Measurements from ENCODE around the gene TNF.

The TNF gene

DNA sequence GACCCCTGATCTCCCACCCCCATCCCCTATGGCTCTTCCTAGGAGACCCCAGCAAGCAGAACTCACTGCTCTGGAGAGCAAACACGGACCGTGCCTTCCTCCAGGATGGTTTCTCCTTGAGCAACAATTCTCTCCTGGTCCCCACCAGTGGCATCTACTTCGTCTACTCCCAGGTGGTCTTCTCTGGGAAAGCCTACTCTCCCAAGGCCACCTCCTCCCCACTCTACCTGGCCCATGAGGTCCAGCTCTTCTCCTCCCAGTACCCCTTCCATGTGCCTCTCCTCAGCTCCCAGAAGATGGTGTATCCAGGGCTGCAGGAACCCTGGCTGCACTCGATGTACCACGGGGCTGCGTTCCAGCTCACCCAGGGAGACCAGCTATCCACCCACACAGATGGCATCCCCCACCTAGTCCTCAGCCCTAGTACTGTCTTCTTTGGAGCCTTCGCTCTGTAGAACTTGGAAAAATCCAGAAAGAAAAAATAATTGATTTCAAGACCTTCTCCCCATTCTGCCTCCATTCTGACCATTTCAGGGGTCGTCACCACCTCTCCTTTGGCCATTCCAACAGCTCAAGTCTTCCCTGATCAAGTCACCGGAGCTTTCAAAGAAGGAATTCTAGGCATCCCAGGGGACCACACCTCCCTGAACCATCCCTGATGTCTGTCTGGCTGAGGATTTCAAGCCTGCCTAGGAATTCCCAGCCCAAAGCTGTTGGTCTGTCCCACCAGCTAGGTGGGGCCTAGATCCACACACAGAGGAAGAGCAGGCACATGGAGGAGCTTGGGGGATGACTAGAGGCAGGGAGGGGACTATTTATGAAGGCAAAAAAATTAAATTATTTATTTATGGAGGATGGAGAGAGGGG is 1.9 kb upstream of the TNF start:
- Histone ChIP-seq H3K36me3 (ENCODE audit: insufficient read depth, low read length) (no peaks in the 10 kb centered on the region), H3K9ac (ENCODE audit: low read depth, low read length) (no peak overlapping the region)

DNA sequence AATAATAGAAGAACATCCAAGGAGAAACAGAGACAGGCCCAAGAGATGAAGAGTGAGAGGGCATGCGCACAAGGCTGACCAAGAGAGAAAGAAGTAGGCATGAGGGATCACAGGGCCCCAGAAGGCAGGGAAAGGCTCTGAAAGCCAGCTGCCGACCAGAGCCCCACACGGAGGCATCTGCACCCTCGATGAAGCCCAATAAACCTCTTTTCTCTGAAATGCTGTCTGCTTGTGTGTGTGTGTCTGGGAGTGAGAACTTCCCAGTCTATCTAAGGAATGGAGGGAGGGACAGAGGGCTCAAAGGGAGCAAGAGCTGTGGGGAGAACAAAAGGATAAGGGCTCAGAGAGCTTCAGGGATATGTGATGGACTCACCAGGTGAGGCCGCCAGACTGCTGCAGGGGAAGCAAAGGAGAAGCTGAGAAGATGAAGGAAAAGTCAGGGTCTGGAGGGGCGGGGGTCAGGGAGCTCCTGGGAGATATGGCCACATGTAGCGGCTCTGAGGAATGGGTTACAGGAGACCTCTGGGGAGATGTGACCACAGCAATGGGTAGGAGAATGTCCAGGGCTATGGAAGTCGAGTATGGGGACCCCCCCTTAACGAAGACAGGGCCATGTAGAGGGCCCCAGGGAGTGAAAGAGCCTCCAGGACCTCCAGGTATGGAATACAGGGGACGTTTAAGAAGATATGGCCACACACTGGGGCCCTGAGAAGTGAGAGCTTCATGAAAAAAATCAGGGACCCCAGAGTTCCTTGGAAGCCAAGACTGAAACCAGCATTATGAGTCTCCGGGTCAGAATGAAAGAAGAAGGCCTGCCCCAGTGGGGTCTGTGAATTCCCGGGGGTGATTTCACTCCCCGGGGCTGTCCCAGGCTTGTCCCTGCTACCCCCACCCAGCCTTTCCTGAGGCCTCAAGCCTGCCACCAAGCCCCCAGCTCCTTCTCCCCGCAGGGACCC is 981 bp upstream of the TNF start:
- Histone ChIP-seq H3K9me3 (ENCODE audit: control insufficient read depth, insufficient read depth, low read length) (no peaks in the 10 kb centered on the region), H3K36me3 (ENCODE audit: insufficient read depth, low read length) (no peaks in the 10 kb centered on the region), H3K9ac (ENCODE audit: low read depth, low read length) (no peak overlapping the region), H3K4me1 (ENCODE audit: insufficient read depth, low read length) (peaks cover 11% of the 10 kb centered on the region)

More for the DNA sequence above, 1.9 kb upstream of the TNF start:
- Histone ChIP-seq H3K4me1 (ENCODE audit: insufficient read depth, low read length) (peaks cover 5% of the 10 kb centered on the region), H3K9me3 (ENCODE audit: control insufficient read depth, insufficient read depth, low read length) (no peaks in the 10 kb centered on the region)

DNA sequence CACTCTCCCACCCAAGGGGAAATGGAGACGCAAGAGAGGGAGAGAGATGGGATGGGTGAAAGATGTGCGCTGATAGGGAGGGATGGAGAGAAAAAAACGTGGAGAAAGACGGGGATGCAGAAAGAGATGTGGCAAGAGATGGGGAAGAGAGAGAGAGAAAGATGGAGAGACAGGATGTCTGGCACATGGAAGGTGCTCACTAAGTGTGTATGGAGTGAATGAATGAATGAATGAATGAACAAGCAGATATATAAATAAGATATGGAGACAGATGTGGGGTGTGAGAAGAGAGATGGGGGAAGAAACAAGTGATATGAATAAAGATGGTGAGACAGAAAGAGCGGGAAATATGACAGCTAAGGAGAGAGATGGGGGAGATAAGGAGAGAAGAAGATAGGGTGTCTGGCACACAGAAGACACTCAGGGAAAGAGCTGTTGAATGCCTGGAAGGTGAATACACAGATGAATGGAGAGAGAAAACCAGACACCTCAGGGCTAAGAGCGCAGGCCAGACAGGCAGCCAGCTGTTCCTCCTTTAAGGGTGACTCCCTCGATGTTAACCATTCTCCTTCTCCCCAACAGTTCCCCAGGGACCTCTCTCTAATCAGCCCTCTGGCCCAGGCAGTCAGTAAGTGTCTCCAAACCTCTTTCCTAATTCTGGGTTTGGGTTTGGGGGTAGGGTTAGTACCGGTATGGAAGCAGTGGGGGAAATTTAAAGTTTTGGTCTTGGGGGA is 754 bp downstream of the TNF start:
- H3K9ac ChIP-seq (ENCODE audit: low read depth, low read length) = no peak overlapping the region

DNA sequence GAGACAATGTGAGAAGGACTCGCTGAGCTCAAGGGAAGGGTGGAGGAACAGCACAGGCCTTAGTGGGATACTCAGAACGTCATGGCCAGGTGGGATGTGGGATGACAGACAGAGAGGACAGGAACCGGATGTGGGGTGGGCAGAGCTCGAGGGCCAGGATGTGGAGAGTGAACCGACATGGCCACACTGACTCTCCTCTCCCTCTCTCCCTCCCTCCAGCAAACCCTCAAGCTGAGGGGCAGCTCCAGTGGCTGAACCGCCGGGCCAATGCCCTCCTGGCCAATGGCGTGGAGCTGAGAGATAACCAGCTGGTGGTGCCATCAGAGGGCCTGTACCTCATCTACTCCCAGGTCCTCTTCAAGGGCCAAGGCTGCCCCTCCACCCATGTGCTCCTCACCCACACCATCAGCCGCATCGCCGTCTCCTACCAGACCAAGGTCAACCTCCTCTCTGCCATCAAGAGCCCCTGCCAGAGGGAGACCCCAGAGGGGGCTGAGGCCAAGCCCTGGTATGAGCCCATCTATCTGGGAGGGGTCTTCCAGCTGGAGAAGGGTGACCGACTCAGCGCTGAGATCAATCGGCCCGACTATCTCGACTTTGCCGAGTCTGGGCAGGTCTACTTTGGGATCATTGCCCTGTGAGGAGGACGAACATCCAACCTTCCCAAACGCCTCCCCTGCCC is 1.7 kb downstream of the TNF start:
- no peaks in the 10 kb centered on the region for H3K36me3 ChIP-seq (ENCODE audit: insufficient read depth, low read length)
- peaks cover 20% of the 10 kb centered on the region for H3K4me1 ChIP-seq (ENCODE audit: insufficient read depth, low read length)
- no peak overlapping the region for H3K9ac ChIP-seq (ENCODE audit: low read depth, low read length)

More for the DNA sequence above, 754 bp downstream of the TNF start:
- H3K4me1 ChIP-seq (ENCODE audit: insufficient read depth, low read length) = peaks cover 18% of the 10 kb centered on the region
- H3K9me3 ChIP-seq (ENCODE audit: control insufficient read depth, insufficient read depth, low read length) = no peaks in the 10 kb centered on the region
- no peaks in the 10 kb centered on the region for H3K36me3 ChIP-seq (ENCODE audit: insufficient read depth, low read length)

DNA sequence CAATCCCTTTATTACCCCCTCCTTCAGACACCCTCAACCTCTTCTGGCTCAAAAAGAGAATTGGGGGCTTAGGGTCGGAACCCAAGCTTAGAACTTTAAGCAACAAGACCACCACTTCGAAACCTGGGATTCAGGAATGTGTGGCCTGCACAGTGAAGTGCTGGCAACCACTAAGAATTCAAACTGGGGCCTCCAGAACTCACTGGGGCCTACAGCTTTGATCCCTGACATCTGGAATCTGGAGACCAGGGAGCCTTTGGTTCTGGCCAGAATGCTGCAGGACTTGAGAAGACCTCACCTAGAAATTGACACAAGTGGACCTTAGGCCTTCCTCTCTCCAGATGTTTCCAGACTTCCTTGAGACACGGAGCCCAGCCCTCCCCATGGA is 2.2 kb downstream of the TNF start:
- Histone ChIP-seq H3K36me3 (ENCODE audit: insufficient read depth, low read length) (no peaks in the 10 kb centered on the region), H3K9ac (ENCODE audit: low read depth, low read length) (no peak overlapping the region), H3K9me3 (ENCODE audit: control insufficient read depth, insufficient read depth, low read length) (no peaks in the 10 kb centered on the region), H3K4me1 (ENCODE audit: insufficient read depth, low read length) (peaks cover 25% of the 10 kb centered on the region)

More for the DNA sequence above, 1.7 kb downstream of the TNF start:
- no peaks in the 10 kb centered on the region for H3K9me3 ChIP-seq (ENCODE audit: control insufficient read depth, insufficient read depth, low read length)

DNA sequence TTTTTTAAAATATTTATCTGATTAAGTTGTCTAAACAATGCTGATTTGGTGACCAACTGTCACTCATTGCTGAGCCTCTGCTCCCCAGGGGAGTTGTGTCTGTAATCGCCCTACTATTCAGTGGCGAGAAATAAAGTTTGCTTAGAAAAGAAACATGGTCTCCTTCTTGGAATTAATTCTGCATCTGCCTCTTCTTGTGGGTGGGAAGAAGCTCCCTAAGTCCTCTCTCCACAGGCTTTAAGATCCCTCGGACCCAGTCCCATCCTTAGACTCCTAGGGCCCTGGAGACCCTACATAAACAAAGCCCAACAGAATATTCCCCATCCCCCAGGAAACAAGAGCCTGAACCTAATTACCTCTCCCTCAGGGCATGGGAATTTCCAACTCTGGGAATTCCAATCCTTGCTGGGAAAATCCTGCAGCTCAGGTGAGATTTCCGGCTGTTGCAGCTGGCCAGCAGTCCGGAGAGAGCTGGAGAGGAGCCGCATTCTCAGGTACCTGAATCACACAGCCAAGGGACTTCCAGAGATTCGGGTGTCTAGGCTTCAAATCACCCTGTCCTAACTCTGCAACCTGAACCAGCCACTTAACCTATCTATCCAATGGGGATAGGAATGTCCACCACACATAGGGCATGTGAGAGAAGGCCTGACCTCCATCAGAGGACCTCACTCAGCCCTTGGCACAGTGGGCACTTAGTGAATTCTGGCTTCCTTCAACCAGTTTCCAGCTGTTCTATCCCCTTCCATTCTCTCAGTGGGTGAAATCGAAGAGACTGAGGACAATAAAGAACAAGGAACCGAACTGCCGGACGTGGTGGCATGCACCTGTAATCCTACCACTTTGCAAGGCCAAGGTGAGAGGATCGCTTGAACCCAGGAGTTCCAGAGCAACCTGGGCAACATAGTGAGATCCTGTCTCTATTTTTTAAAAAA is 3.1 kb downstream of the TNF start:
- Histone ChIP-seq H3K4me1 (ENCODE audit: insufficient read depth, low read length) (peaks cover 28% of the 10 kb centered on the region), H3K36me3 (ENCODE audit: insufficient read depth, low read length) (no peaks in the 10 kb centered on the region), H3K9me3 (ENCODE audit: control insufficient read depth, insufficient read depth, low read length) (no peaks in the 10 kb centered on the region), H3K9ac (ENCODE audit: low read depth, low read length) (no peak overlapping the region)

DNA sequence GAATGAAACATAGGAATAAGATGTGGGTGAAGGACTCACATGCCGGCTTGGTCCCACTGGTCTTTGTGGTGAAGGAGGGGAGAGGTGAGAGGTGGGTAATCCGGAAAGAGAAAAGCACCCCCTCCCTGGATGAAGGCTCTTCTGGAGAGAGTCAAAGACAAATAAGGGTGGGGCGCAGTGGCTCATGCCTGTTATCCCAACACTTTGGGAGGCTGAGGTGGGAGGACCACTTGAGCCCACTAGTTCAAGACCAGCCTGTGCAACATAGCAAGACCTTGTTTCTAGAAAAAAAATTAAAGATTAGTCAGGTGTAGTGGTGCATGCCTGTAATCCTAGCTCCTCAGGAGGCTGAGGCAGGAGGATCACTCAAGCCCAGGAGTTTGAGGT is 3.7 kb downstream of the TNF start:
- no peaks in the 10 kb centered on the region for H3K36me3 ChIP-seq (ENCODE audit: insufficient read depth, low read length)
- no peak overlapping the region for H3K9ac ChIP-seq (ENCODE audit: low read depth, low read length)
- H3K9me3 ChIP-seq (ENCODE audit: control insufficient read depth, insufficient read depth, low read length) = no peaks in the 10 kb centered on the region
- peaks cover 28% of the 10 kb centered on the region for H3K4me1 ChIP-seq (ENCODE audit: insufficient read depth, low read length)

DNA sequence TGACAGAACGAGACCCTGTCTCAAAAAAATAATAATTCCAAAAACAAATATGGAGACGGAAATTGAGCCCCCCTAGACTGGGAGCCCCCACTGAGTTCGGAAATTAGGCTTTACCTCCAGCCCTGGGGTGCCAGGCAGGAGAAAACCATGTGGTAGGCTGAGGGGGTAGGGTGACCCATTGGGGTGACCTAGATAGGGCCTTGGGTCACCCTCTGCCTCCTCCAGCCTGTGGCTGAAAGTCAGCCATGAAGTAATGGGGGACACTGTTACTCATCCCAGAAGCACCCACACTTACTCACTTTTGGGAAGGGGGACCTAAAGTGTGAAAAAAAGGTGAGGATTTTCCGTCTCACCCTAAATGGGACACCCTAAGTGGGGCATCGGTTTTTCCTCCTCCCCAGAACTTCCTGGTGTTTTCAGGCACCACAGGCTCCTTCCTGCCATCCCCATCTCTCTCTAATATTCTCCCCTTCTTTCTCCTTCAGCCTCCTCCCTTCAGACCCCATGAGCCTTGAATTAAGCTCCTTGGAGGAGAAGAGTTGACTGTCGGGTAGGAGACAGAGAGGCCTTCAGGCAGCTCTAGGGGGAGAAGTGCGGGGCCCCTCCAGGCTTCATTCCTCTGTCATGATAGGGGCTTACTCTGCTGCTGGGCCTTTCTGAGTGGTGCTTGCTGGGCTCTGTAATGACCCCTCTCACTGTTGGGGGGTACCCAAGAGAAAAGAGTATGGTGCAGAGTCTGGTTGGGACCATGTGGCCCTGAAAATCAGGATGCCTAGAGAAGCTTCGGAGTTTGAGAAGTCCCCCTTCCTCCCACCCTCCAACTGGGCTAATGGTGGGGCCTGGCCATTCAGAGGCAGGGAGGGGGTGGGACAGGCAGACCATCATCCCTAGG is 4.4 kb downstream of the TNF start:
- Histone ChIP-seq H3K4me1 (ENCODE audit: insufficient read depth, low read length) (peaks cover 28% of the 10 kb centered on the region), H3K9ac (ENCODE audit: low read depth, low read length) (peak overlapping the region; percentile 71; the same call in 1 of the 2 replicates), H3K36me3 (ENCODE audit: insufficient read depth, low read length) (no peaks in the 10 kb centered on the region), H3K9me3 (ENCODE audit: control insufficient read depth, insufficient read depth, low read length) (no peaks in the 10 kb centered on the region)

DNA sequence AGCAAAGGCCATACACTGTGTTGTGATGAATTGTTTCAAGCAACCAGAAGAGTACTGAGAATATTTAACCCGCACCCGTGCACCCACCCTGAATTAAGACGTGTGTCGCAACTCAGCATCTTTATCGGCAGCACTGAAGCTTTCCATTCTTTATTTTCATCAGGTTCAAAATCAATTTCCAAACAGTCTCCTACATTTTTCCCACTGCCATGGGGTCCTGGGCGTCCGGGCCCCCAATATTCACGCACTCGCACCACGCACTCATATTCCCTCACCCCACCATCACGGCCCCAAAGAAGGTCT is 5.0 kb downstream of the TNF start:
- Histone ChIP-seq H3K9me3 (ENCODE audit: control insufficient read depth, insufficient read depth, low read length) (no peaks in the 10 kb centered on the region), H3K9ac (ENCODE audit: low read depth, low read length) (peak overlapping the region; percentile 71; the same call in 1 of the 2 replicates), H3K36me3 (ENCODE audit: insufficient read depth, low read length) (no peaks in the 10 kb centered on the region), H3K4me1 (ENCODE audit: insufficient read depth, low read length) (peaks cover 28% of the 10 kb centered on the region)

DNA sequence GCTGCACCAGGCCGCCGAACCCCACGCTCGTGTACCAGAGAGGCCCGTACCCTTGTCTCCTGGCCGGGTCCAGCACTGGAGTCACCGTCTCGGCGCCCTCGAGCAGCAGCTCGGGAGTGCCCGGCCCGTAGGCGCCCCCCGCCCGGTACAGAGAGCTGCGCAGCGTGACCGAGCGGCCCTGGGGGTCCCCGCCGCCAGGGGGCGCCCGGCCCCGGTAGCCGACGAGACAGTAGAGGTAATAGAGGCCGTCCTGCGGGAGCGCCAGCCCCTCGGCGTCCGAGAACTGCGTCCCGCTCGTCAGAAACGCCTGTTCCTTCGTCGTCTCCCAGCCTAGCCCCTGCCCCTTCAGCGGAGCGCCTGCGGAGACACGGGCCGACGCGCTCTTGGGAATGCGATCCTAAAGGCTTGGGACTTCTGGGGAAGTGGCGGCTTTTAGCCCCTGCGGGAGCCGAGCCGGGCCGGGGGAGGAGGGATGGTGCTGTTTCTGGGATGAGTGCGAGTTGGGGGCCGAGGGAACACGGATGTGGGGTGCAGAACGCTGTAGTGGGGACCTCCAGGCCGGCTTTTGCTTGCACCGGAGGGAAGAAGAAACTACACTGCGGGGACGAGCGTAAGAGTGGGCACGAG is 5.6 kb downstream of the TNF start:
- H3K9me3 ChIP-seq (ENCODE audit: control insufficient read depth, insufficient read depth, low read length) = no peaks in the 10 kb centered on the region
- H3K9ac ChIP-seq (ENCODE audit: low read depth, low read length) = peak overlapping the region; percentile 71
- H3K4me1 ChIP-seq (ENCODE audit: insufficient read depth, low read length) = peaks cover 28% of the 10 kb centered on the region
- H3K36me3 ChIP-seq (ENCODE audit: insufficient read depth, low read length) = no peaks in the 10 kb centered on the region

DNA sequence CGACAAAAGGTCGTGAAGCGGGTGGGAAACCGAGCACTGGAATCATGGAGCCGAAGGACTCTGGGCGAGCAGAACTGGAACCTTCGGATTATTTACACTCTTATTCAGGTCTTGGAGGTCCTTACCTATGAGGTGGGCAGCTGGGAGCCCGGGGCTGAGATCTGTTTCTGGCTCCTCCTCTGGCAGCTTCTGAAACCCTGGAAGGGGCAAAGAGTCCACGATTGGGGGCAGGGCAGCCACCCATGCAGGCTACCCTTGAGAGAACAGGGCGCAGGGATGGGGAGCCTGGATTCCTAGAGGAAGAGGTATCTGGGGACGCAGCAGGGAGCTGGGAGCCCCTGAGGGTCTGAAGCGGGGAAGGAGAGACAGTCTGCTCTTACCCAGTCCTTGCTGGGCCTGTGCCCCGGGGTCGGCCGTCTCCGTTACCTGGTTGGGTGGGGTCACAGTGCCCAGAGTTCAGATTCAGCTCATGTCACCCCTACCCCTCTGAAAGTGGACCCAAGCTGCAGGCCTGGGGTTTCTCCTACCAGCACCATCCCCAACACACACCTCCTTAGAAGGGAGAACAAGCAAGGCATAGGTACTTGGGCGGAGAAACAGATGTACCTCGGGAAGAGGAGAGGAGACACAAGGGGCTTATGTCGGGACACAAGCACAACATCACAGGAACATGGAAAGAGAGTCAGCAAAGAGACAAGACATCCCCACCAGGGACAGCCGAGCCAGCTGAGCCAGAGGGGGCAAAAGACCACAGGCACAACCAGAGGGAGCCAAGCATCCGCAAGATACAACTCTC is 6.3 kb downstream of the TNF start:
- Histone ChIP-seq H3K36me3 (ENCODE audit: insufficient read depth, low read length) (no peaks in the 10 kb centered on the region), H3K9me3 (ENCODE audit: control insufficient read depth, insufficient read depth, low read length) (no peaks in the 10 kb centered on the region), H3K4me1 (ENCODE audit: insufficient read depth, low read length) (peaks cover 28% of the 10 kb centered on the region), H3K9ac (ENCODE audit: low read depth, low read length) (peak overlapping the region; percentile 71)
